ENCODE measurements around the gene CARD14.

The CARD14 gene

GRCh38 chr17:80169784-80170500 lies at the start of gene CARD14:
Gene CARD14 (plus strand): TSS chr17:80170030. CDS start chr17:80181439, 11,409 bp downstream.
- DNase-seq = no peak

DNA sequence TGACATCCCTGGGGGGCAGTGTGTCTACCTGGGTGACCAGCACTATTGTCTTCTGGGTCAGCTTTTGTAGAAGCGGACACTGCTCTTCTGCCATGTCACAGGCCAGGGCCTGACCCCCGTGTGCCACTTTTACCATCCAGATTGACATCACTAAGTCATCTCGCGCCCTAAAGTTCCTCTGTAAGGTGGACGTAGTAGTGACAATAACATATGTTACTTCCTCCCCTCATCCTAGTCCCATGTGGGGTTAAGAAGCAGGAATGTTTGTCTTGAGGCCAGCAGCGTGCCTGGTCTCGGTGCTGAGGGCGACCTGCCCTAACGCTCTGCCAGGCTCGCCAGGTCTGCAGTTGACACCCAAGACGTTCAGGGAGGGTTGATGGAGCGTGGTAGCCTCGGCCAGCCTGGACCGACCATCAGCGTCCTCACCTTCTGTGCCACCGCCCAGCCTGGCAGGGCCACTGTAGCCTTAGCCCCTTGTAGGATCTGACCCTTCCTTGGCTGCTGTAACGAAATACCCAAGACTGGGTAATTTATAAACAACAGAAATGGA lies 47.7 kb upstream of the CARD14 start:
- no peak for DNase-seq

- DNase-seq = no peak
These were observed 46.8 kb upstream of the CARD14 start for GRCh38 chr17:80122926-80123505.

GRCh38 chr17:80123791-80124190 lies 46.0 kb upstream of the CARD14 start:
- no peak for DNase-seq

DNA sequence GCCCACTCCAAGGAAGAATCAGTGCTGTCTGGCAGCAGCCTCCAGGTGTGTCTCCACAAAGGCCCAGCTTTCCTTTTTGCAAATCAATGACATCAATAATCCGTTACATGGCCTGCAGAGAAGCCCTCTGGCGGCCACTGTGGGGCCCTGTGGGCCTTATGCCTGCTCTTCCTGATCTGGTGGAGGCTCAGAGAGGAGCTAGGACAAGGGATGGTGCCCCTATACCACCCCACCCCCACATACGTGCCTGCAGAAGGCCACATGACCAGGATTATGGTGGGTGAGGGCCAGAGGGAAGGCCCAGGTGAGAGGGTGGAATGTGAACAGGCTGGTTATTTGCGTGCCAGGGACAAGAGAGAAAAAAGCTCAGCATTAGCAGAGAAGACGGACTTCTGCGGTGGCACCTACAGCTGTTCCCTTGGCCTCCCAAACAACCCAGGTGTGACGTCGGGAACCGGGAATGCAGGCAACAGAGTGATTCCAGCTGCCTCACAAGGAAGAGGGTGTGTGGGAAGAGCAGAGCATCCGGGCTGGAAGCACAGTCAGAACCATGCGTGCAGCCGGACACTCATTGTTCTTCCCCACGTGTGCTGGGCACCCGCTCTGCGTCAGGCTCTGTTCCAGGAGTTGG lies 45.4 kb upstream of the CARD14 start:
- DNase-seq = no peak

- no peak for DNase-seq
These were observed 44.0 kb upstream of the CARD14 start for GRCh38 chr17:80125656-80126448.

DNA sequence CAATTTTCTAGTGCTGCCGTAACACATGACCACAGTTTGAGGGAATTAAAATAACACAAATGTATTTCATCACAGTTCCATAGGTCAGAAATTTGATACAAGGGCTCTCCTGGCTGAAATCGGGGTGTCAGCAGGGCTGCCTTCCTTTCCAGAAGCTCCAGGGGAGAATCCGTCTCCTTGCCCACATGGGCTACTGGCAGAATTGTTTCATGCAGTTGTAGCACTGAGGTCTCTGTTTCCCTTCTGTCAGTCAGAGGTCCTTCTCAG lies 43.4 kb upstream of the CARD14 start:
- no peak for DNase-seq

DNA sequence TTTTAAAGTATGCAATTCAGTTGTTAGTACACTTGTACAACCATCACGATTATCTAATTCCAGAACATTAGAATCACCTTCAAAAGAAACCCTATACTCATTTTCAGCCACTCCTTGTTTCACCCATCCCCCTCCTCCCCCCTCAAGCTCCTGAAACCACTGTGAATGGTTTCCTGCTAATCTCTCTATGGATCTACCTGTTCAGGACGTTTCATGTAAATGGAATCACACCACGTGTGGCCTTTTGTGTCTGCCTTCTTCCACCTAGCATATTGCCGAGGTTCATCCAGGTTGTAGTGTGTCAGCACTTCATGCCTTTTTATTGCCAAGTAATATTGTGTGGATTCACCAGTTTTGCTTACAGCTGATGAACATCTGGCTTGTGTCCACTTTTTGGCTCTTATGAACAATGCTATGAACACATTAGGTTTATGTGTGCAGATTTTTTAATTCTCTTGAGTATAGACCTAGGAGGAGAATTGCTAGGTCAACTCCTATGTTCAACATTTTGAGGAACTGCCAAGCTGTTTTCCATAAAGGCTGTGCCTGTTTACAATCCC lies 40.7 kb upstream of the CARD14 start:
- DNase-seq = no peak

DNA sequence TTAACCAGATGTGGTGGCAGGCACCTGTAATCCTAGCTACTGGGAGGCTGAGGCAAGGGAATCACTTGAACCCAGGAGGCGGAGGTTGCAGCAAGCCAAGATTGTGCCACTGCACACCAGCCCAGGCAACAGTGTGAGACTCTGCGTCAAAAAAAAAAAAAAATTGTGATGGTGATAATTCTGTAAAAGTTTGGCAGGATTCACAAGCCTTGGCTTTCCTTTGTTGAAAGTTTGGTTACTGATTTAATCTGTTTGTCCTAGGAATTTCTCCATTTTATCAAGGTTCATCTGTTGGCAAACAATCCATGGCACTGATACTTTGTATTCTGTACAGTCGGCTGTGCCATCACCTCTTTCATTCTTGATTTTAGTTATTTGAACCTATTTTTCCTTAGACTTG lies 38.8 kb upstream of the CARD14 start:
- DNase-seq = no peak

GRCh38 chr17:80132906-80133625 lies 36.8 kb upstream of the CARD14 start:
- no peak for DNase-seq

DNA sequence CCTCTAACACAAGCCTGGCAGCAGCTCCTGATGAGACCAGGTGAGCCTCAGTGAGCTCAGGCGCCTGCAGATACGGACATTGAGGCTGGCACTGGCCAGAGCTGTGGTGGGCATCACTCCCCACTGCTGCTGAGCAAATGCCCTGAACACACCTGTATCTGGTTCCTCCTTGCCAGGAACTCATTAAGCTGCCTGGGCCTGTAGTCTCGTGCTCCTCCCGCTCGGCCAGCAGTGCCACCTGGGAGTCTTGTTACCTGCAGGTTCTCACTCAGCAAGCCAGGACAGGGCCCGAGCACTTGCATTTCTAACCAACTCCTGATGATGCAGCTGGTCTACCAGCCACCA lies 36.2 kb upstream of the CARD14 start:
- DNase-seq = no peak

GRCh38 chr17:80137131-80137530 lies 32.7 kb upstream of the CARD14 start:
- DNase-seq = no peak

- no peak for DNase-seq
These were observed 30.9 kb upstream of the CARD14 start for GRCh38 chr17:80138856-80139426.

DNA sequence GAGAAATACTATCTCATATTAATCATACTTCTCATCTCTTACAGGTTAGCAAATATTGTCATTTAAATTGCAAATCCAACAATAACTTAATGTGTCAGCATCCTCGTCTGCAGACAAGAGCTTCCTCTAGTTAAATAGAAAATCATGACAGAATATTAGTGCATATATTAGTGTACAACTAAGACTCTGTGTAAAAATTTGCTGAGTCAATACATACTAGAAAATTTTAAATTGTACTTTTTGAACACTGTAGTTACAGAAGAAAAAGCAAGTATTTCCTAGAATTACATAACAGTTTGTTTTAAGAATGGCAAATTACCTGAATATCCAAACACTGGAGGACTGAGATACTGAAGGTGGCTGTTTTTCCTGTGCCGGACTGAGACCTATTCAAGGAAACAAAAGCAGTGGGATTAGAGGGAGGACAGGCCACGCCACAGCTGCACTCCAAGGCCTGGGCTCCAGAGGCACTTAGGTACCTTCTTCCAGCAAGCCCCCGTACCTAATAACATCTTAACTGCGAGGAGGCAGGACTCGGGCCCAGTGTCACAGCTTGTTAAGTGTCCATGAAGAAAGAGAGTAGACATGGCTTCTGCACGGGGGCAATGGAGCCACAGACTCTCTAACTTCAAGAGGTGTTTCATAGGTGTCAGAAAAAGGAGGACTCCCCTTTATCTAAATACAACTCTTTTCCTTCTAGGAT lies 28.2 kb upstream of the CARD14 start:
- DNase-seq = no peak

- DNase-seq = no peak
These were observed 26.9 kb upstream of the CARD14 start for GRCh38 chr17:80142929-80143328.

- peak; percentile 17 for DNase-seq
These were observed 24.5 kb upstream of the CARD14 start for GRCh38 chr17:80145076-80146075.

GRCh38 chr17:80146121-80147034 lies 23.5 kb upstream of the CARD14 start:
- DNase-seq = peak; percentile 15

GRCh38 chr17:80147035-80147822 lies 22.6 kb upstream of the CARD14 start, which contains the start of gene EIF4A3:
Gene EIF4A3 (minus strand): TSS chr17:80147128. CDS start chr17:80146961, 167 bp downstream.
- DNase-seq = peak; percentile 98
